ENCODE measurements around the gene DLL4.

- TF ChIP-seq CUX1 (IDR thresholded peaks at IDR 0.05; ENCODE audit: insufficient replicate concordance, low read depth, low read length) = no peak
- TF ChIP-seq CTCF (IDR thresholded peaks at IDR 0.05 in 2 of 3, conservative IDR thresholded peaks at IDR 0.05 in 1 of 3; ENCODE audit: control insufficient read depth in 2 of 3, extremely low read depth in 1 of 3, insufficient read depth in 1 of 3, low read depth in 3 of 3, low read length in 3 of 3) = no peak
- TF ChIP-seq RFX5 (IDR thresholded peaks at IDR 0.05; ENCODE audit: low read depth, low read length) = no peak
- TF ChIP-seq RBBP5 (conservative IDR thresholded peaks at IDR 0.05) = no peak
- no peak for TF ChIP-seq NBN (IDR thresholded peaks at IDR 0.05)
- TF ChIP-seq ASH2L (IDR thresholded peaks at IDR 0.05; ENCODE audit: borderline replicate concordance, low read depth) = no peak
- TF ChIP-seq NFYB (IDR thresholded peaks at IDR 0.05; ENCODE audit: insufficient read depth, low read depth, low read length) = no peak
- TF ChIP-seq MTA2 (IDR thresholded peaks at IDR 0.05; ENCODE audit: low read depth) = no peak
Measured at GRCh38 chr15:40931300-40932142, 2.4 kb downstream of the DLL4 start.

Data from GM12878 (cell line).